Stomach smooth muscle (tissue), 2 donors: ENCODE results near the gene CCDC170.
A peak's percentile ranks its signal among the peaks of the same experiment; 100 is the strongest.

ENCODE experiments used
- H3K27ac ChIP-seq: one replicate; pipeline ENCODE4 v1.7.0; 2013; ENCODE audit warnings: mild to moderate bottlenecking, low read length, inconsistent platforms
- H3K27me3 ChIP-seq, 2 donors: one replicate each; pipeline ENCODE4 v1.7.0; 2013; ENCODE audit warnings: low read length in 2 of 2; ENCODE audit not compliant: insufficient read depth in 2 of 2, control insufficient read depth in 1 of 2
- H3K36me3 ChIP-seq, 2 donors: one replicate each; pipeline ENCODE4 v1.7.0; 2013; ENCODE audit warnings: low read length in 2 of 2; ENCODE audit not compliant: control insufficient read depth in 2 of 2, insufficient read depth in 2 of 2
- H3K4me1 ChIP-seq: one replicate; pipeline ENCODE4 v1.7.0; 2013; ENCODE audit warnings: low read length; ENCODE audit not compliant: control insufficient read depth, insufficient read depth
- H3K4me3 ChIP-seq, 2 donors: one replicate each; pipeline ENCODE4 v1.7.0; 2013; ENCODE audit warnings: low read length in 2 of 2
- H3K9ac ChIP-seq, 2 donors: one replicate each; pipeline ENCODE4 v1.7.0; 2013; ENCODE audit warnings: low read length in 2 of 2, mild to moderate bottlenecking in 1 of 2
- H3K9me3 ChIP-seq, 2 donors: one replicate each; pipeline ENCODE4 v1.7.0; 2013; ENCODE audit warnings: low read length in 2 of 2; ENCODE audit not compliant: control insufficient read depth in 2 of 2
- donor health status: healthy.
- donor health status: Pancreatic carcinoma.

Gene CCDC170

GRCh38 chr6:151494235-151494935 lies 568 bp downstream of the CCDC170 start:
- Histone ChIP-seq H3K9ac (peak overlapping the region; percentile 60 to 64), H3K36me3 (no peaks in the 10 kb centered on the region), H3K4me3 (peak overlapping the region; percentile 77 to 79), H3K4me1 (peaks cover 13% of the 10 kb centered on the region), H3K27me3 (peaks cover 5 to 14% of the 10 kb centered on the region in 2 donors), H3K9me3 (no peaks in the 10 kb centered on the region), H3K27ac (no peak overlapping the region)

- H3K4me1 ChIP-seq: peaks cover 13% of the 10 kb centered on the region
- peak overlapping the region; percentile 77 to 79 for H3K4me3 ChIP-seq
- peaks cover 5 to 14% of the 10 kb centered on the region in 2 donors for H3K27me3 ChIP-seq
- peak overlapping the region in 1 of 2 donors; percentile 64 for H3K9ac ChIP-seq
- no peak overlapping the region for H3K27ac ChIP-seq
- no peaks in the 10 kb centered on the region for H3K36me3 ChIP-seq
- H3K9me3 ChIP-seq: no peaks in the 10 kb centered on the region
Measured at GRCh38 chr6:151494936-151495320, 1.1 kb downstream of the CCDC170 start.

GRCh38 chr6:151495380-151495779 lies 1.6 kb downstream of the CCDC170 start:
- Histone ChIP-seq H3K36me3 (no peaks in the 10 kb centered on the region), H3K27ac (no peak overlapping the region), H3K4me3 (no peak overlapping the region), H3K9me3 (no peaks in the 10 kb centered on the region), H3K27me3 (peaks cover 5 to 14% of the 10 kb centered on the region in 2 donors), H3K4me1 (peaks cover 13% of the 10 kb centered on the region), H3K9ac (no peak overlapping the region)

- Histone ChIP-seq H3K4me3 (no peak overlapping the region), H3K4me1 (peaks cover 13% of the 10 kb centered on the region), H3K36me3 (no peaks in the 10 kb centered on the region), H3K9me3 (no peaks in the 10 kb centered on the region), H3K27me3 (peaks cover 3 to 14% of the 10 kb centered on the region in 2 donors), H3K9ac (no peak overlapping the region), H3K27ac (no peak overlapping the region)
Measured at GRCh38 chr6:151497905-151498304, 4.1 kb downstream of the CCDC170 start.

GRCh38 chr6:151498327-151498726 lies 4.5 kb downstream of the CCDC170 start:
- Histone ChIP-seq H3K4me3 (no peak overlapping the region), H3K27ac (no peak overlapping the region), H3K27me3 (peaks cover 3 to 10% of the 10 kb centered on the region in 2 donors), H3K9me3 (no peaks in the 10 kb centered on the region), H3K36me3 (no peaks in the 10 kb centered on the region), H3K4me1 (peaks cover 13% of the 10 kb centered on the region), H3K9ac (no peak overlapping the region)

- Histone ChIP-seq H3K4me3 (no peak overlapping the region), H3K27me3 (peaks cover 0 to 5% of the 10 kb centered on the region in 2 donors), H3K27ac (no peak overlapping the region), H3K9ac (no peak overlapping the region), H3K36me3 (no peaks in the 10 kb centered on the region), H3K4me1 (peaks cover 3% of the 10 kb centered on the region), H3K9me3 (no peaks in the 10 kb centered on the region)
Measured at GRCh38 chr6:151499551-151499950, 5.7 kb downstream of the CCDC170 start.

GRCh38 chr6:151501511-151502136 lies 7.8 kb downstream of the CCDC170 start:
- H3K36me3 ChIP-seq: no peaks in the 10 kb centered on the region
- H3K9ac ChIP-seq: no peak overlapping the region
- H3K9me3 ChIP-seq: no peaks in the 10 kb centered on the region
- no peak overlapping the region for H3K27ac ChIP-seq
- no peaks in the 10 kb centered on the region for H3K4me1 ChIP-seq
- no peak overlapping the region for H3K4me3 ChIP-seq
- H3K27me3 ChIP-seq: no peaks in the 10 kb centered on the region

GRCh38 chr6:151502499-151502898 lies 8.7 kb downstream of the CCDC170 start:
- no peaks in the 10 kb centered on the region for H3K9me3 ChIP-seq
- H3K27me3 ChIP-seq: no peaks in the 10 kb centered on the region
- no peaks in the 10 kb centered on the region for H3K36me3 ChIP-seq
- no peak overlapping the region for H3K4me3 ChIP-seq
- H3K9ac ChIP-seq: no peak overlapping the region
- no peaks in the 10 kb centered on the region for H3K4me1 ChIP-seq
- H3K27ac ChIP-seq: no peak overlapping the region

GRCh38 chr6:151506761-151507160 lies 12.9 kb downstream of the CCDC170 start:
- Histone ChIP-seq H3K4me3 (no peak overlapping the region), H3K9ac (no peak overlapping the region), H3K27me3 (no peaks in the 10 kb centered on the region), H3K9me3 (no peaks in the 10 kb centered on the region), H3K36me3 (no peaks in the 10 kb centered on the region), H3K4me1 (no peaks in the 10 kb centered on the region), H3K27ac (no peak overlapping the region)

- Histone ChIP-seq H3K4me3 (no peak overlapping the region), H3K27ac (no peak overlapping the region), H3K4me1 (no peaks in the 10 kb centered on the region), H3K36me3 (no peaks in the 10 kb centered on the region), H3K9ac (no peak overlapping the region), H3K9me3 (no peaks in the 10 kb centered on the region), H3K27me3 (no peaks in the 10 kb centered on the region)
Measured at GRCh38 chr6:151509048-151509447, 15.2 kb downstream of the CCDC170 start.

GRCh38 chr6:151512481-151512880 lies 18.7 kb downstream of the CCDC170 start:
- Histone ChIP-seq H3K9me3 (no peaks in the 10 kb centered on the region), H3K4me1 (no peaks in the 10 kb centered on the region), H3K27ac (no peak overlapping the region), H3K4me3 (no peak overlapping the region), H3K27me3 (no peaks in the 10 kb centered on the region), H3K9ac (no peak overlapping the region), H3K36me3 (no peaks in the 10 kb centered on the region)
